Measurements from ENCODE around the gene LIPC.

DNA sequence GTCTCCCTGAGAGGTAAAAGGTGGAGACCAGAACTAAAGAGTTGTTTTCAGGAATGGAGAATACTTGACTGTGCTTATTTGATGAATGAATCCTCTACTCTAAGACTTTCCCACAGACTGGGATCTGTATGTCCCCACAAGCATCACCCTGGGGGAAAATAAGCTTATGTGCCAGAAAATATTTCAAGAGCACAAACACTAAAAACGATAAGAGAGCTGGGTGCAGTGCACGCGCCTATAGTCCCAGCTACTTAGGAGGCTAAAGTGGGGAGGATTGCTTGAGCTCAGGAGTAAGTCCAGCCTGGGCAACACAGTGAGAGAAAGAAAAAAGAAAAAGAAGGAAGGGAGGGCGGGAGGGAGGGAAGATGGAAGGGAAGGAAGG lies 167.0 kb downstream of the LIPC start:
- TF ChIP-seq, protein P1, sequence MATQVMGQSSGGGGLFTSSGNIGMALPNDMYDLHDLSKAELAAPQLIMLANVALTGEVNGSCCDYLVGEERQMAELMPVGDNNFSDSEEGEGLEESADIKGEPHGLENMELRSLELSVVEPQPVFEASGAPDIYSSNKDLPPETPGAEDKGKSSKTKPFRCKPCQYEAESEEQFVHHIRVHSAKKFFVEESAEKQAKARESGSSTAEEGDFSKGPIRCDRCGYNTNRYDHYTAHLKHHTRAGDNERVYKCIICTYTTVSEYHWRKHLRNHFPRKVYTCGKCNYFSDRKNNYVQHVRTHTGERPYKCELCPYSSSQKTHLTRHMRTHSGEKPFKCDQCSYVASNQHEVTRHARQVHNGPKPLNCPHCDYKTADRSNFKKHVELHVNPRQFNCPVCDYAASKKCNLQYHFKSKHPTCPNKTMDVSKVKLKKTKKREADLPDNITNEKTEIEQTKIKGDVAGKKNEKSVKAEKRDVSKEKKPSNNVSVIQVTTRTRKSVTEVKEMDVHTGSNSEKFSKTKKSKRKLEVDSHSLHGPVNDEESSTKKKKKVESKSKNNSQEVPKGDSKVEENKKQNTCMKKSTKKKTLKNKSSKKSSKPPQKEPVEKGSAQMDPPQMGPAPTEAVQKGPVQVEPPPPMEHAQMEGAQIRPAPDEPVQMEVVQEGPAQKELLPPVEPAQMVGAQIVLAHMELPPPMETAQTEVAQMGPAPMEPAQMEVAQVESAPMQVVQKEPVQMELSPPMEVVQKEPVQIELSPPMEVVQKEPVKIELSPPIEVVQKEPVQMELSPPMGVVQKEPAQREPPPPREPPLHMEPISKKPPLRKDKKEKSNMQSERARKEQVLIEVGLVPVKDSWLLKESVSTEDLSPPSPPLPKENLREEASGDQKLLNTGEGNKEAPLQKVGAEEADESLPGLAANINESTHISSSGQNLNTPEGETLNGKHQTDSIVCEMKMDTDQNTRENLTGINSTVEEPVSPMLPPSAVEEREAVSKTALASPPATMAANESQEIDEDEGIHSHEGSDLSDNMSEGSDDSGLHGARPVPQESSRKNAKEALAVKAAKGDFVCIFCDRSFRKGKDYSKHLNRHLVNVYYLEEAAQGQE (IDR thresholded peaks at IDR 0.05; ENCODE audit: low read depth, low read length): no peak
- TF ChIP-seq, protein P2, sequence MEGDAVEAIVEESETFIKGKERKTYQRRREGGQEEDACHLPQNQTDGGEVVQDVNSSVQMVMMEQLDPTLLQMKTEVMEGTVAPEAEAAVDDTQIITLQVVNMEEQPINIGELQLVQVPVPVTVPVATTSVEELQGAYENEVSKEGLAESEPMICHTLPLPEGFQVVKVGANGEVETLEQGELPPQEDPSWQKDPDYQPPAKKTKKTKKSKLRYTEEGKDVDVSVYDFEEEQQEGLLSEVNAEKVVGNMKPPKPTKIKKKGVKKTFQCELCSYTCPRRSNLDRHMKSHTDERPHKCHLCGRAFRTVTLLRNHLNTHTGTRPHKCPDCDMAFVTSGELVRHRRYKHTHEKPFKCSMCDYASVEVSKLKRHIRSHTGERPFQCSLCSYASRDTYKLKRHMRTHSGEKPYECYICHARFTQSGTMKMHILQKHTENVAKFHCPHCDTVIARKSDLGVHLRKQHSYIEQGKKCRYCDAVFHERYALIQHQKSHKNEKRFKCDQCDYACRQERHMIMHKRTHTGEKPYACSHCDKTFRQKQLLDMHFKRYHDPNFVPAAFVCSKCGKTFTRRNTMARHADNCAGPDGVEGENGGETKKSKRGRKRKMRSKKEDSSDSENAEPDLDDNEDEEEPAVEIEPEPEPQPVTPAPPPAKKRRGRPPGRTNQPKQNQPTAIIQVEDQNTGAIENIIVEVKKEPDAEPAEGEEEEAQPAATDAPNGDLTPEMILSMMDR (IDR thresholded peaks at IDR 0.05): no peak
- TF ChIP-seq YY1 (IDR thresholded peaks at IDR 0.05; ENCODE audit: low read depth) (no peak), TAF1 (IDR thresholded peaks at IDR 0.05; ENCODE audit: borderline replicate concordance, low read depth, low read length) (no peak), POLR2AphosphoS5 (IDR thresholded peaks at IDR 0.05; ENCODE audit: low read depth, low read length) (no peak), EZH2phosphoT487 (IDR thresholded peaks at IDR 0.05; ENCODE audit: borderline replicate concordance, low read depth) (no peak), SMC3 (IDR thresholded peaks at IDR 0.05; ENCODE audit: low read depth, low read length) (no peak), TEAD4 (IDR thresholded peaks at IDR 0.05; ENCODE audit: borderline replicate concordance, insufficient read depth) (no peak), RFX5 (IDR thresholded peaks at IDR 0.05; ENCODE audit: low read length) (no peak), MXI1 (IDR thresholded peaks at IDR 0.05; ENCODE audit: low read depth, low read length) (no peak), RCOR1 (IDR thresholded peaks at IDR 0.05; ENCODE audit: low read length) (no peak)
- TF ChIP-seq, protein P3, sequence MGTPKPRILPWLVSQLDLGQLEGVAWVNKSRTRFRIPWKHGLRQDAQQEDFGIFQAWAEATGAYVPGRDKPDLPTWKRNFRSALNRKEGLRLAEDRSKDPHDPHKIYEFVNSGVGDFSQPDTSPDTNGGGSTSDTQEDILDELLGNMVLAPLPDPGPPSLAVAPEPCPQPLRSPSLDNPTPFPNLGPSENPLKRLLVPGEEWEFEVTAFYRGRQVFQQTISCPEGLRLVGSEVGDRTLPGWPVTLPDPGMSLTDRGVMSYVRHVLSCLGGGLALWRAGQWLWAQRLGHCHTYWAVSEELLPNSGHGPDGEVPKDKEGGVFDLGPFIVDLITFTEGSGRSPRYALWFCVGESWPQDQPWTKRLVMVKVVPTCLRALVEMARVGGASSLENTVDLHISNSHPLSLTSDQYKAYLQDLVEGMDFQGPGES (IDR thresholded peaks at IDR 0.05; ENCODE audit: low read depth, low read length): no peak
